Bronchial epithelial cell (primary cell): ENCODE data around the gene CSAD. TPM values are rescaled to one million over a fixed set of nuclear protein-coding genes. Genes with fewer than 3 reads are reported as not detected.

Source experiments
- DNase-seq: peaks from one replicate; pipeline ENCODE4 v3.0.0-alpha.2; 2010; ENCODE audit warnings: low read depth
- FAIRE-seq: peaks from 2 replicates; lab custom pipeline; 2011; peaks lifted over from hg19 to GRCh38; lab: Jason Lieb, UNC
- H3K27me3 ChIP-seq: 2 replicates; pipeline ENCODE4 v1.5.1; 2011; ENCODE audit warnings: low read length; ENCODE audit not compliant: control insufficient read depth, insufficient read depth
- H3K36me3 ChIP-seq: 2 replicates; pipeline ENCODE4 v1.5.1; 2011; ENCODE audit warnings: low read length; ENCODE audit not compliant: control insufficient read depth, insufficient read depth
- H3K4me3 ChIP-seq: 2 replicates; pipeline ENCODE4 v1.5.1; 2011; ENCODE audit warnings: mild to moderate bottlenecking, low read depth, low read length, control low read depth
- total RNA-seq: library from RNA; depleted of rRNA; stranded (reverse); fragments of >200 nt; gene quantifications from 2 replicates; pipeline ENCODE4 v1.2.1, GENCODE V29; 2014
- TF ChIP-seq, protein P1 (sequence below): IDR thresholded peaks from 2 replicates; pipeline ENCODE4 v1.5.1; 2011; ENCODE audit warnings: mild to moderate bottlenecking, moderate library complexity, low read length, control low read depth, inconsistent platforms; ENCODE audit not compliant: insufficient read depth, severe bottlenecking

The CSAD gene
- total RNA-seq, 1 donor from 2014 or later, result 6.6 TPM

DNA sequence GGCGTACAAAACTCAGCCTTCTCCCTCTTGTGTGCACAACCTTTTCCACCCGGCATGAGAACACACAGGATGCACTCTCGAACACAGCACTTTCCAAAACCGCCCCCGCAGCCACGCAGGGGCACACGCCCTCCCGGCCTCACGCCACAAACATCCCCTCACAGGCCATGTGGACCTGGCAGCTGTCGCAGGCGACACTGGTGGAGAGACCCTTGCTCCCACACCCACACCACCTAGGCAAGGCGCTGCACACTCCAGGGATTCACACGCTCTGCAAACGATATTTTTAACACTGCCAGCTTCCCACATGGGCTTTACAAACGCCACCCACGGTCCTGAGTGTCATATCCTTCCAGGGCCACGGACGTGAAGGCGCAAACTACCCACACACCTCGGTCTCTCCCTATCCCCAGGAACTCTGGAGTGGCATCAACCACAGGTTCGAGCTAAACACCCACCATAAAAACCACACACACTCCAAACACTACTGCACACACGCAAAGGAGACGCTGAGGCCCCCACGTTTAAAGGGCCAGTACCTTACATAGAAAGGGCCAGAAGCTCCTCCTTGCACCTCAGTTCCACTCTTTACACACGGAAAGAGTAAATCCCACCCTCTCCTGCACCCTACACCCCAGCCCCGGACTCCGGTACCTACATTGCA, 38.7 kb upstream of the CSAD start:
- TF ChIP-seq, protein P1, sequence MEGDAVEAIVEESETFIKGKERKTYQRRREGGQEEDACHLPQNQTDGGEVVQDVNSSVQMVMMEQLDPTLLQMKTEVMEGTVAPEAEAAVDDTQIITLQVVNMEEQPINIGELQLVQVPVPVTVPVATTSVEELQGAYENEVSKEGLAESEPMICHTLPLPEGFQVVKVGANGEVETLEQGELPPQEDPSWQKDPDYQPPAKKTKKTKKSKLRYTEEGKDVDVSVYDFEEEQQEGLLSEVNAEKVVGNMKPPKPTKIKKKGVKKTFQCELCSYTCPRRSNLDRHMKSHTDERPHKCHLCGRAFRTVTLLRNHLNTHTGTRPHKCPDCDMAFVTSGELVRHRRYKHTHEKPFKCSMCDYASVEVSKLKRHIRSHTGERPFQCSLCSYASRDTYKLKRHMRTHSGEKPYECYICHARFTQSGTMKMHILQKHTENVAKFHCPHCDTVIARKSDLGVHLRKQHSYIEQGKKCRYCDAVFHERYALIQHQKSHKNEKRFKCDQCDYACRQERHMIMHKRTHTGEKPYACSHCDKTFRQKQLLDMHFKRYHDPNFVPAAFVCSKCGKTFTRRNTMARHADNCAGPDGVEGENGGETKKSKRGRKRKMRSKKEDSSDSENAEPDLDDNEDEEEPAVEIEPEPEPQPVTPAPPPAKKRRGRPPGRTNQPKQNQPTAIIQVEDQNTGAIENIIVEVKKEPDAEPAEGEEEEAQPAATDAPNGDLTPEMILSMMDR, result no peak
- Histone ChIP-seq H3K27me3 (no peaks in the 10 kb centered on the region), H3K36me3 (peaks cover 26% of the 10 kb centered on the region), H3K4me3 (peak overlapping the region; percentile 50)
- no peak for FAIRE-seq
- DNase-seq, result no peak

DNA sequence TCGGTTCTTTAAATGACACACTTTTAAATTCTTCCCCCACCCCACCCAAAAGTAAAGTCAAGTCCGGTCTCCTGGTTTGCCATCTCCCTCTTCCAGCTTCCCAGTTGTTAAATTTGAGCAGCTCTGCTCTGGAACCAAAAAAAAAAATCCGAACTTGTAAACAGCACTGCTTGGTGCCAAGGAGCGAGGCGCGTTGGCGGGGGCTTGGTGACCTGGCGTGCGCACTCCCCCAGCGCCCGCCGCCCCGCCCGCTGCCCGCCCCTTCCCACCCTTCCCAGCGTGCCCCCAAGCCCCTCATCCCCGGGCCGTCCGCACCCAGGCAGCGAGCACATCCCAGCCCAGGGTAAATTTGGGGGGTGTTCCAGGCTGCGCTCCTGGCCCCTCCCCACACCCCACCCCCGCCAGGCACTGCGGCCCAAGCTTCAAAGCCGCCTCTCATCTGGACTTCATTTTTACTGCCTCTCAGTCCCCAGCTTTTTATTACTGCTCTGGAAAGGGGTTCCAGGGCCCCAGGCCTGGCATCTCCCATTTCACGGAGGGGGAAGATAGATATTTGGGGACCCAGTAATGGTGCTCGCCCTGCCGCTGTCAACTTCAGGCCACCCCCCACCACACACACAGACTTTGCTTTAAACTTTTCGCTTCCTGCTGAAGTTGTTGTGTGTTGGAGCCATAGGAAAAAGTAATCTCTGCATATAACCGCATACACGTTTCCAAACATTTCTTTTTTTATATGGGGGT, 38.0 kb upstream of the CSAD start:
- H3K4me3 ChIP-seq, result peak overlapping the region; percentile 50
- no peak for FAIRE-seq
- no peaks in the 10 kb centered on the region for H3K27me3 ChIP-seq
- no peak for DNase-seq
- TF ChIP-seq, protein P1, result no peak
- H3K36me3 ChIP-seq, result peaks cover 33% of the 10 kb centered on the region

DNA sequence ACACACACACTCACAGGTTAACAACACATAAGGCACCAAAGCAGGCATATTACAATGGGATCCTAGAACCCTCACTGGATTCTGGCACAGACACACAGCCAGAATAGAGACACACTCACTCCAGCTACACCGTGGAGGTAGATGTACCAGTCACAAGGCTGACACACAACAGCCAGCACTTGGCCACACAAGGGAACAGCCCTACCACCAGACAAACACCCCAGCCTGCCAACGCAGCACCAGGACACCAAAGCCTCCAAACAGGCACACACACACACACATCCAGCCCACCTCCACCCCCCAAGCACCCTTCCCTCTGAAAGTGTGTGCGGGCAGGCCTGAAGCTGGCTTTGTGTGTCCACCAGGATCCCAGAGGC, 37.2 kb upstream of the CSAD start:
- DNase-seq (no peak), FAIRE-seq (no peak)
- TF ChIP-seq, protein P1, result no peak
- Histone ChIP-seq H3K27me3 (no peaks in the 10 kb centered on the region), H3K4me3 (no peak overlapping the region), H3K36me3 (peaks cover 36% of the 10 kb centered on the region)

DNA sequence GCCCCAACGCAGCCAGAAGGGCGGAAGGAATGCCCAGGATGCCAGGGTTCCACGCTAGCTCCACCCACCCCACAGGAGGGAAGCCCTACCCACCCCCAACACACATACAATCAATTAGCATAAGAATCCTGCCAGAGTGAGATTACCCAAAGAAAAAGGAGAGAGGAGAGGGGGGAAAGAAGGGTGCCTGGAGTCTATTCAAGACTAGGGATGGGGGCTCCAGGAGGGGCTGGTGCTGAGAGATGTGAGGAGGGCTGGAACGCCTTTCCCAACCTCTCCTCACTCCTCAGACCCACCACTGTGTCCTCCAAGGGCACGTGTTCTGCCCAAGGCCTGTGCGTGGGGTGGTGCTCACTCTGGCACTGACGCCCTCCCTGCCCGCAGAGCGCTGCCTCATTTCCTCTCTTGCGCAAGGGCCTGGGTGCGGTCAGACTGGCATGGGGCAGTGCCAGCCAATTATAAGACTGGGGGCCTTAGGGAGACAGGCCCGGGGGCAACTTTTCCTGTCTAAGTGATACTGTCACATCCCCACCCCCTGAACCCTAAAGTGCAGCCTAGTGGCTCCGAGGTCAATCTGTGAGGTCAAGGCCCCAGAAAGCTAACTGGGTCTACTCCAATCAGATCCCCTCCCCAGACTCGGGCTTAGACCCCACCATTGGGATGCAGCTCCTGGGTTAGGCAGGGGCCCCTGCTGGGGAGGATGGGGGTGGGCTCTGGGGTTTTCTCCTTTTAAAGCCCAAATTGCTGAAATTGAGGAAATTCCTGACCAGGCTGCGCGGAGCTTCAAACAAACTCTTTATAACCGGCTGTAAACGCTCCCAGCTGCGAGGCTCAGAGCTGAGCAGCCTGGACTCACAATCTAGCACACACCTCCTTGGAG, 36.6 kb upstream of the CSAD start:
- H3K27me3 ChIP-seq, result no peaks in the 10 kb centered on the region
- H3K4me3 ChIP-seq, result no peak overlapping the region
- TF ChIP-seq, protein P1, result no peak
- H3K36me3 ChIP-seq, result peaks cover 40% of the 10 kb centered on the region
- no peak for FAIRE-seq
- DNase-seq, result peak; percentile 60

DNA sequence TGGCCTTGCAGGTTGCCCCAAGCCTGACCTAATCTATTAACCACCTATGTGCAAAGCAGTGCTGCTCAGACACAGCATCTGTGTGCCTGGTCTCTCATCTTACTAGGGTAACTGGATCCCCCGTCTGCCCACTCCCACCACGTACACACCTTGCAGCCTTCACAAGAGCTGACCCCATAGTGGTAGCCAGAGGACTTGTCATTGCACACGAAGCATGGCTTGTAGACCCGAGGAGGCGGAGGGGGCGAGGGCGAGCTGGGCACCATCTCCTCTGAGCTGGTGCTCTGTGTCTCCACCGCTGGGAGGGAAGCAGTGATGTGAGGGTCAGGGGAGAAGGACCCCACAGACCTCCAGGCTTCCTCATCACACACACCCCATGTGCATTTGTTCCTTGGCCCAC, 34.8 kb upstream of the CSAD start:
- Histone ChIP-seq H3K36me3 (peaks cover 55% of the 10 kb centered on the region), H3K4me3 (no peak overlapping the region), H3K27me3 (no peaks in the 10 kb centered on the region)
- no peak for DNase-seq
- FAIRE-seq, result no peak
- TF ChIP-seq, protein P1, result no peak
